Mesenchymal stem cell (in vitro differentiated cells and primary cell): ENCODE results near the gene CIAO1.

Source experiments
- DNase-seq: peaks from one replicate; pipeline ENCODE4 v3.0.0-alpha.2; 2013
- H2AFZ ChIP-seq: one replicate; pipeline ENCODE4 v1.6.1; 2013; ENCODE audit warnings: low read depth, mild to moderate bottlenecking, control low read depth, inconsistent platforms, low read length, moderate library complexity
- H2AK5ac ChIP-seq: 2 replicates; pipeline ENCODE4 v1.6.1; 2013; ENCODE audit warnings: low read length, moderate library complexity, mild to moderate bottlenecking, inconsistent platforms; ENCODE audit not compliant: severe bottlenecking
- H2BK120ac ChIP-seq: one replicate; pipeline ENCODE4 v1.6.1; 2013; ENCODE audit warnings: low read depth, mild to moderate bottlenecking, inconsistent platforms, low read length, moderate library complexity
- H2BK12ac ChIP-seq, 2 experiments: one replicate each; pipeline ENCODE4 v1.6.1; 2013; ENCODE audit warnings: inconsistent platforms in 2 of 2, low read length in 2 of 2, mild to moderate bottlenecking in 2 of 2, moderate library complexity in 2 of 2, control low read depth in 1 of 2
- H2BK15ac ChIP-seq: one replicate; pipeline ENCODE4 v1.6.1; 2013; ENCODE audit warnings: mild to moderate bottlenecking, low read depth, inconsistent platforms; ENCODE audit not compliant: poor library complexity, severe bottlenecking
- H2BK5ac ChIP-seq: 2 replicates; pipeline ENCODE4 v1.6.1; 2013; ENCODE audit warnings: low read depth, mild to moderate bottlenecking, low read length, control low read depth, inconsistent platforms; ENCODE audit not compliant: poor library complexity, severe bottlenecking
- H3K14ac ChIP-seq, 2 experiments: one replicate each; pipeline ENCODE4 v1.6.1; 2013; ENCODE audit warnings: inconsistent platforms in 2 of 2, low read length in 2 of 2, control low read depth in 1 of 2, mild to moderate bottlenecking in 1 of 2, moderate library complexity in 1 of 2
- H3K18ac ChIP-seq, 2 experiments: one replicate each; pipeline ENCODE4 v1.6.1; 2013; ENCODE audit warnings: inconsistent platforms in 2 of 2, low read length in 2 of 2, control low read depth in 1 of 2, low read depth in 1 of 2, mild to moderate bottlenecking in 1 of 2
- H3K23ac ChIP-seq, 2 experiments: one replicate each; pipeline ENCODE4 v1.6.1; 2013; ENCODE audit warnings: inconsistent platforms in 2 of 2, low read length in 2 of 2, mild to moderate bottlenecking in 2 of 2, moderate library complexity in 2 of 2, control low read depth in 1 of 2
- H3K27ac ChIP-seq: 2 replicates; pipeline ENCODE4 v1.5.1; 2013; ENCODE audit warnings: mild to moderate bottlenecking, moderate library complexity, low read length, control low read depth, inconsistent platforms; ENCODE audit not compliant: poor library complexity, severe bottlenecking
- H3K27me3 ChIP-seq, 2 experiments: 2 replicates each; pipeline versions ENCODE4 v1.6.1 to v1.7.0; 2013; ENCODE audit warnings: low read length in 2 of 2, mild to moderate bottlenecking in 2 of 2, moderate library complexity in 2 of 2, control low read depth in 1 of 2, inconsistent platforms in 1 of 2; ENCODE audit not compliant: control insufficient read depth in 1 of 2, insufficient read depth in 1 of 2
- H3K36me3 ChIP-seq, 2 experiments: 2 replicates each; pipeline versions ENCODE4 v1.6.1 to v1.7.0; 2013; ENCODE audit warnings: low read length in 2 of 2, control low read depth in 1 of 2, inconsistent platforms in 1 of 2, low read depth in 1 of 2, mild to moderate bottlenecking in 1 of 2; ENCODE audit not compliant: insufficient read depth in 2 of 2, control insufficient read depth in 1 of 2
- H3K4ac ChIP-seq, 2 experiments: one replicate each; pipeline ENCODE4 v1.6.1; 2013; ENCODE audit warnings: inconsistent platforms in 2 of 2, low read length in 2 of 2, mild to moderate bottlenecking in 2 of 2, moderate library complexity in 2 of 2, control low read depth in 1 of 2, low read depth in 1 of 2
- H3K4me1 ChIP-seq: 2 replicates; pipeline ENCODE4 v1.6.1; 2013; ENCODE audit warnings: low read depth, low read length, control low read depth; ENCODE audit not compliant: control insufficient read depth, insufficient read depth
- H3K4me2 ChIP-seq: 2 replicates; pipeline ENCODE4 v1.6.1; 2013; ENCODE audit warnings: low read length, mild to moderate bottlenecking, inconsistent platforms; ENCODE audit not compliant: poor library complexity, severe bottlenecking
- H3K4me3 ChIP-seq, 2 experiments: 2 replicates each; pipeline versions ENCODE4 v1.5.1 to v1.7.0; 2013; ENCODE audit warnings: low read length in 2 of 2, mild to moderate bottlenecking in 2 of 2, control low read depth in 1 of 2, low read depth in 1 of 2; ENCODE audit not compliant: insufficient read depth in 1 of 2
- H3K79me1 ChIP-seq: replicated peaks from 2 replicates; pipeline ENCODE4 v1.6.1; 2013; ENCODE audit warnings: mild to moderate bottlenecking, control low read depth, low read length, inconsistent platforms; ENCODE audit not compliant: poor library complexity, severe bottlenecking
- H3K9ac ChIP-seq: 2 replicates; pipeline ENCODE4 v1.7.0; 2013; ENCODE audit warnings: mild to moderate bottlenecking, low read length, moderate library complexity
- H3K9me3 ChIP-seq: 2 replicates; pipeline ENCODE4 v1.7.0; 2013; ENCODE audit warnings: mild to moderate bottlenecking, low read length; ENCODE audit not compliant: control insufficient read depth
- H4K8ac ChIP-seq: one replicate; pipeline ENCODE4 v1.6.1; 2013; ENCODE audit warnings: inconsistent platforms, mild to moderate bottlenecking, low read length, moderate library complexity
- H4K91ac ChIP-seq: one replicate; pipeline ENCODE4 v1.6.1; 2013; ENCODE audit warnings: mild to moderate bottlenecking, low read length, inconsistent platforms
- WGBS: methylation state at CpG from one replicate; pipeline ENCODE4 v1.1.7; 2013; ENCODE audit warnings: mixed read lengths; 5-methylcytosine and 5-hydroxymethylcytosine counted together

The CIAO1 gene

GRCh38 chr2:96305091-96305978 lies 39.3 kb downstream of the CIAO1 start, which contains the start of gene SNRNP200:
SNRNP200 (minus strand) TSS chr2:96305546; CDS start chr2:96305437, 109 bp downstream.
- Histone ChIP-seq H3K9me3 (no peaks in the 10 kb centered on the region), H4K8ac (peak within 1 kb of the TSS; percentile 97), H3K9ac (peak within 1 kb of the TSS; percentile 97), H3K4me1 (peaks cover 10% of the 10 kb centered on the region), H2BK5ac (no peak within 1 kb of the TSS), H2AK5ac (peak within 1 kb of the TSS; percentile 66), H3K4me3 (peak within 1 kb of the TSS; percentile 83 to 100), H2BK12ac (no peak within 1 kb of the TSS), H3K79me1 (peaks cover 26% of the 10 kb centered on the region), H3K4ac (peak within 1 kb of the TSS; percentile 87 to 91), H3K4me2 (peak within 1 kb of the TSS; percentile 71), H3K23ac (peak within 1 kb of the TSS; percentile 35 to 46), H2AFZ (peak within 1 kb of the TSS; percentile 56), H4K91ac (peak within 1 kb of the TSS; percentile 67), H2BK120ac (no peak within 1 kb of the TSS), H3K27me3 (no peaks in the 10 kb centered on the region), H3K14ac (peak within 1 kb of the TSS in 1 of 2 experiments; percentile 80), H2BK15ac (peak within 1 kb of the TSS; percentile 37), H3K27ac (peak within 1 kb of the TSS; percentile 31), H3K36me3 (peaks cover 19 to 39% of the 10 kb centered on the region in 2 experiments), H3K18ac (peak within 1 kb of the TSS; percentile 57 to 89)
- 2% methylated on average over 54 of the region's 61 CpGs for WGBS
- DNase-seq: peak; percentile 87

DNA sequence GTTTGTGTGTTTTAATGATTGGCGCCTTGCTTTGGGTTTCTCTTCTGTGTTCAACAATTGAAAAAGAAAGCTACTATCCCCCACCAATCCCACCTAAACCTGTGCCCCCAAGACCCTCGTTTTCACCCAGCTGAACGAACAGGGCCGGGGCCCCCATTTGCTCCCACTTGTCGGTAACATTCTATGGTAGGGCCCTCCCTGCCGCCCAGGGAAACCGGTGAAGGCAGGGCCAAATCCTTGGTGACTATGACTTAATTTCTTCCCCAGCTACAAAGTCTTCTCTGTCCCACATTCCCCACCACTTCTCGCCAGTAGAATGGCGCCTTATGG lies 39.9 kb downstream of the CIAO1 start:
- Histone ChIP-seq H3K4me2 (peak overlapping the region; percentile 71), H2AFZ (peak overlapping the region; percentile 8), H3K9me3 (no peaks in the 10 kb centered on the region), H2BK12ac (no peak overlapping the region), H2BK120ac (no peak overlapping the region), H2BK5ac (no peak overlapping the region), H3K14ac (no peak overlapping the region), H3K4ac (peak overlapping the region; percentile 87 to 91), H3K4me3 (peak overlapping the region; percentile 83 to 100), H3K27ac (no peak overlapping the region), H4K91ac (peak overlapping the region; percentile 59), H2BK15ac (peak overlapping the region; percentile 37), H3K23ac (no peak overlapping the region), H4K8ac (peak overlapping the region; percentile 97), H3K18ac (peak overlapping the region in 1 of 2 experiments; percentile 56), H2AK5ac (peak overlapping the region; percentile 66), H3K79me1 (peaks cover 26% of the 10 kb centered on the region), H3K27me3 (no peaks in the 10 kb centered on the region), H3K36me3 (peaks cover 19 to 35% of the 10 kb centered on the region in 2 experiments), H3K9ac (peak overlapping the region; percentile 97), H3K4me1 (peaks cover 10% of the 10 kb centered on the region)
- no peak for DNase-seq
- 36% methylated on average over 6 of the region's 9 CpGs for WGBS

- no peak overlapping the region for H3K23ac ChIP-seq
- no peak overlapping the region for H3K18ac ChIP-seq
- peak overlapping the region; percentile 97 for H4K8ac ChIP-seq
- H2BK12ac ChIP-seq: no peak overlapping the region
- DNase-seq: no peak
- no peaks in the 10 kb centered on the region for H3K9me3 ChIP-seq
- peak overlapping the region in 1 of 2 experiments; percentile 100 for H3K4me3 ChIP-seq
- H3K4me1 ChIP-seq: peaks cover 10% of the 10 kb centered on the region
- H3K79me1 ChIP-seq: peaks cover 25% of the 10 kb centered on the region
- 100% methylated on average over 3 of the region's 3 CpGs for WGBS
- H3K27ac ChIP-seq: no peak overlapping the region
- H2BK120ac ChIP-seq: no peak overlapping the region
- H2AK5ac ChIP-seq: peak overlapping the region; percentile 66
- peaks cover 16 to 31% of the 10 kb centered on the region in 2 experiments for H3K36me3 ChIP-seq
- H3K14ac ChIP-seq: no peak overlapping the region
- H2BK5ac ChIP-seq: no peak overlapping the region
- H3K9ac ChIP-seq: peak overlapping the region; percentile 97
- H3K27me3 ChIP-seq: no peaks in the 10 kb centered on the region
- H2AFZ ChIP-seq: peak overlapping the region; percentile 8
- H3K4me2 ChIP-seq: peak overlapping the region; percentile 71
- H4K91ac ChIP-seq: peak overlapping the region; percentile 59
- no peak overlapping the region for H2BK15ac ChIP-seq
- peak overlapping the region; percentile 65 to 87 for H3K4ac ChIP-seq
These were observed 40.3 kb downstream of the CIAO1 start for GRCh38 chr2:96306370-96306769.

- H3K27ac ChIP-seq: no peak overlapping the region
- no peak overlapping the region for H4K8ac ChIP-seq
- H3K4me1 ChIP-seq: peaks cover 10% of the 10 kb centered on the region
- H3K79me1 ChIP-seq: peaks cover 14% of the 10 kb centered on the region
- no peak overlapping the region for H3K9ac ChIP-seq
- no peak overlapping the region for H2BK5ac ChIP-seq
- no peak for DNase-seq
- H2AK5ac ChIP-seq: no peak overlapping the region
- H2BK15ac ChIP-seq: no peak overlapping the region
- no peak overlapping the region for H3K18ac ChIP-seq
- H4K91ac ChIP-seq: no peak overlapping the region
- no peaks in the 10 kb centered on the region for H3K27me3 ChIP-seq
- 93% methylated on average over 5 of the region's 5 CpGs for WGBS
- H3K14ac ChIP-seq: no peak overlapping the region
- peaks cover 3 to 12% of the 10 kb centered on the region in 2 experiments for H3K36me3 ChIP-seq
- no peak overlapping the region for H3K23ac ChIP-seq
- H2BK120ac ChIP-seq: no peak overlapping the region
- H3K4ac ChIP-seq: no peak overlapping the region
- H3K4me3 ChIP-seq: no peak overlapping the region
- no peak overlapping the region for H3K4me2 ChIP-seq
- H2AFZ ChIP-seq: no peak overlapping the region
- no peak overlapping the region for H2BK12ac ChIP-seq
- H3K9me3 ChIP-seq: no peaks in the 10 kb centered on the region
These were observed 42.2 kb downstream of the CIAO1 start for GRCh38 chr2:96308248-96308647.
